Suppressor macrophage treated with lipopolysaccharide for 4 hours (primary cell): ENCODE results near the gene GOT1.

Experiments used
- DNase-seq: peaks from one replicate; pipeline ENCODE4 v3.0.0-alpha.2; 2020

GOT1 gene

GRCh38 chr10:99432881-99433280 is 2.5 kb upstream of the GOT1 start:
- no peak for DNase-seq

GRCh38 chr10:99432047-99432446 is 1.6 kb upstream of the GOT1 start:
- DNase-seq, result no peak

GRCh38 chr10:99431190-99431760 is 851 bp upstream of the GOT1 start:
- DNase-seq, result peak; percentile 60

- peak; percentile 11 for DNase-seq
Observed at GRCh38 chr10:99430116-99430450, 341 bp downstream of the GOT1 start.

GRCh38 chr10:99429517-99430095 is 818 bp downstream of the GOT1 start:
- DNase-seq, result no peak

GRCh38 chr10:99427566-99428190 is 2.7 kb downstream of the GOT1 start:
- no peak for DNase-seq

- DNase-seq, result no peak
Observed at GRCh38 chr10:99426689-99427088, 3.7 kb downstream of the GOT1 start.

GRCh38 chr10:99425204-99425603 is 5.2 kb downstream of the GOT1 start:
- no peak for DNase-seq

- DNase-seq, result no peak
Observed at GRCh38 chr10:99424656-99425055, 5.8 kb downstream of the GOT1 start.

- DNase-seq, result no peak
Observed at GRCh38 chr10:99422529-99423096, 7.8 kb downstream of the GOT1 start.

GRCh38 chr10:99421233-99421739 is 9.1 kb downstream of the GOT1 start:
- DNase-seq, result no peak

- DNase-seq, result no peak
Observed at GRCh38 chr10:99419688-99420087, 10.7 kb downstream of the GOT1 start.

- DNase-seq, result no peak
Observed at GRCh38 chr10:99418910-99419624, 11.4 kb downstream of the GOT1 start.

GRCh38 chr10:99412099-99412498 is 18.3 kb downstream of the GOT1 start:
- no peak for DNase-seq

- no peak for DNase-seq
Observed at GRCh38 chr10:99411546-99411945, 18.9 kb downstream of the GOT1 start.

GRCh38 chr10:99410876-99411275 is 19.5 kb downstream of the GOT1 start:
- no peak for DNase-seq

GRCh38 chr10:99410146-99410545 is 20.3 kb downstream of the GOT1 start:
- DNase-seq, result no peak

GRCh38 chr10:99406149-99406548 is 24.3 kb downstream of the GOT1 start:
- DNase-seq, result no peak

GRCh38 chr10:99403674-99404073 is 26.8 kb downstream of the GOT1 start:
- DNase-seq, result peak; percentile 41

GRCh38 chr10:99399664-99400063 is 30.8 kb downstream of the GOT1 start:
- DNase-seq, result no peak

GRCh38 chr10:99396471-99396870 is 34.0 kb downstream of the GOT1 start:
- no peak for DNase-seq

- DNase-seq, result no peak
Observed at GRCh38 chr10:99395750-99396445, 34.5 kb downstream of the GOT1 start.
